GM23338 (cell line): ENCODE data around the gene ERVH48-1.
"Not testable (repeated sequence)": the region's sequence is repeated elsewhere in the genome, so short reads cannot be mapped to it uniquely, and the experiment has no call there.

Experiments
- CREB1 ChIP-seq: fragments of 250-450 bp; sonication (Bioruptor Pico); IDR thresholded peaks from 2 replicates; pipeline ENCODE4 v1.5.0; 2020; ENCODE audit warnings: low read depth, mild to moderate bottlenecking, moderate library complexity
- CTCF ChIP-seq, 2 experiments: fragments of 200-600 bp in 1 of 2; sonication (generic) in 1 of 2; conservative IDR thresholded peaks; 2 replicates each; pipeline versions ENCODE4 v1.5.1 to v1.6.1; 2016 to 2017; ENCODE audit warnings: antibody characterized with exemption in 2 of 2, low read depth in 2 of 2, mild to moderate bottlenecking in 2 of 2, moderate library complexity in 1 of 2
- ETS1 ChIP-seq: IDR thresholded peaks from 2 replicates; pipeline ENCODE4 v1.6.1; 2016; ENCODE audit warnings: antibody characterized with exemption
- EZH2 ChIP-seq: fragments of 200-600 bp; sonication (generic); IDR thresholded peaks from one replicate; pipeline ENCODE4 v1.8.0; 2017; ENCODE audit warnings: antibody characterized with exemption, mild to moderate bottlenecking, low read depth; ENCODE audit not compliant: unreplicated experiment
- EZH2phosphoT487 ChIP-seq: fragments of 200-600 bp; sonication (generic); IDR thresholded peaks from one replicate; pipeline ENCODE4 v1.8.1; 2018; ENCODE audit warnings: antibody characterized with exemption; ENCODE audit not compliant: unreplicated experiment
- JUNB ChIP-seq: IDR thresholded peaks from one replicate; pipeline ENCODE4 v1.6.1; 2016; ENCODE audit warnings: antibody characterized with exemption; ENCODE audit not compliant: unreplicated experiment
- POLR2AphosphoS5 ChIP-seq: IDR thresholded peaks from 2 replicates; pipeline ENCODE4 v1.6.1; 2016; ENCODE audit warnings: antibody characterized with exemption, low read depth
- REST ChIP-seq: IDR thresholded peaks from one replicate; pipeline ENCODE4 v1.6.1; 2018; ENCODE audit warnings: antibody characterized with exemption; ENCODE audit not compliant: unreplicated experiment
- STAT1 ChIP-seq: IDR thresholded peaks from one replicate; pipeline ENCODE4 v1.6.1; 2016; ENCODE audit warnings: antibody characterized with exemption; ENCODE audit not compliant: unreplicated experiment
- ZNF114 ChIP-seq: fragments of 250-450 bp; sonication (Bioruptor Pico); IDR thresholded peaks from 2 replicates; pipeline ENCODE4 v1.5.0; 2020; ENCODE audit warnings: mild to moderate bottlenecking, moderate library complexity
- ZNF331 ChIP-seq: fragments of 250-450 bp; sonication (Bioruptor Pico); IDR thresholded peaks from 2 replicates; pipeline ENCODE4 v1.5.0; 2020; ENCODE audit warnings: low read depth, mild to moderate bottlenecking, moderate library complexity
- TF ChIP-seq, protein P1 (sequence below): fragments of 250-450 bp; sonication (Bioruptor Pico); IDR thresholded peaks from 2 replicates; pipeline ENCODE4 v1.5.0; 2020; ENCODE audit warnings: mild to moderate bottlenecking, moderate library complexity

GRCh38 chr21:42933137-42933970, 7.9 kb upstream of the ERVH48-1 start:
- not testable (repeated sequence) for TF ChIP-seq CTCF (conservative IDR thresholded peaks at IDR 0.05; ENCODE audit: low read depth in 2 of 2); ZNF114; STAT1; POLR2AphosphoS5; EZH2phosphoT487; CREB1 (CRISPR knock-in tag); REST; EZH2; ZNF331 (CRISPR knock-in tag); JUNB; ETS1
- TF ChIP-seq, protein P1, sequence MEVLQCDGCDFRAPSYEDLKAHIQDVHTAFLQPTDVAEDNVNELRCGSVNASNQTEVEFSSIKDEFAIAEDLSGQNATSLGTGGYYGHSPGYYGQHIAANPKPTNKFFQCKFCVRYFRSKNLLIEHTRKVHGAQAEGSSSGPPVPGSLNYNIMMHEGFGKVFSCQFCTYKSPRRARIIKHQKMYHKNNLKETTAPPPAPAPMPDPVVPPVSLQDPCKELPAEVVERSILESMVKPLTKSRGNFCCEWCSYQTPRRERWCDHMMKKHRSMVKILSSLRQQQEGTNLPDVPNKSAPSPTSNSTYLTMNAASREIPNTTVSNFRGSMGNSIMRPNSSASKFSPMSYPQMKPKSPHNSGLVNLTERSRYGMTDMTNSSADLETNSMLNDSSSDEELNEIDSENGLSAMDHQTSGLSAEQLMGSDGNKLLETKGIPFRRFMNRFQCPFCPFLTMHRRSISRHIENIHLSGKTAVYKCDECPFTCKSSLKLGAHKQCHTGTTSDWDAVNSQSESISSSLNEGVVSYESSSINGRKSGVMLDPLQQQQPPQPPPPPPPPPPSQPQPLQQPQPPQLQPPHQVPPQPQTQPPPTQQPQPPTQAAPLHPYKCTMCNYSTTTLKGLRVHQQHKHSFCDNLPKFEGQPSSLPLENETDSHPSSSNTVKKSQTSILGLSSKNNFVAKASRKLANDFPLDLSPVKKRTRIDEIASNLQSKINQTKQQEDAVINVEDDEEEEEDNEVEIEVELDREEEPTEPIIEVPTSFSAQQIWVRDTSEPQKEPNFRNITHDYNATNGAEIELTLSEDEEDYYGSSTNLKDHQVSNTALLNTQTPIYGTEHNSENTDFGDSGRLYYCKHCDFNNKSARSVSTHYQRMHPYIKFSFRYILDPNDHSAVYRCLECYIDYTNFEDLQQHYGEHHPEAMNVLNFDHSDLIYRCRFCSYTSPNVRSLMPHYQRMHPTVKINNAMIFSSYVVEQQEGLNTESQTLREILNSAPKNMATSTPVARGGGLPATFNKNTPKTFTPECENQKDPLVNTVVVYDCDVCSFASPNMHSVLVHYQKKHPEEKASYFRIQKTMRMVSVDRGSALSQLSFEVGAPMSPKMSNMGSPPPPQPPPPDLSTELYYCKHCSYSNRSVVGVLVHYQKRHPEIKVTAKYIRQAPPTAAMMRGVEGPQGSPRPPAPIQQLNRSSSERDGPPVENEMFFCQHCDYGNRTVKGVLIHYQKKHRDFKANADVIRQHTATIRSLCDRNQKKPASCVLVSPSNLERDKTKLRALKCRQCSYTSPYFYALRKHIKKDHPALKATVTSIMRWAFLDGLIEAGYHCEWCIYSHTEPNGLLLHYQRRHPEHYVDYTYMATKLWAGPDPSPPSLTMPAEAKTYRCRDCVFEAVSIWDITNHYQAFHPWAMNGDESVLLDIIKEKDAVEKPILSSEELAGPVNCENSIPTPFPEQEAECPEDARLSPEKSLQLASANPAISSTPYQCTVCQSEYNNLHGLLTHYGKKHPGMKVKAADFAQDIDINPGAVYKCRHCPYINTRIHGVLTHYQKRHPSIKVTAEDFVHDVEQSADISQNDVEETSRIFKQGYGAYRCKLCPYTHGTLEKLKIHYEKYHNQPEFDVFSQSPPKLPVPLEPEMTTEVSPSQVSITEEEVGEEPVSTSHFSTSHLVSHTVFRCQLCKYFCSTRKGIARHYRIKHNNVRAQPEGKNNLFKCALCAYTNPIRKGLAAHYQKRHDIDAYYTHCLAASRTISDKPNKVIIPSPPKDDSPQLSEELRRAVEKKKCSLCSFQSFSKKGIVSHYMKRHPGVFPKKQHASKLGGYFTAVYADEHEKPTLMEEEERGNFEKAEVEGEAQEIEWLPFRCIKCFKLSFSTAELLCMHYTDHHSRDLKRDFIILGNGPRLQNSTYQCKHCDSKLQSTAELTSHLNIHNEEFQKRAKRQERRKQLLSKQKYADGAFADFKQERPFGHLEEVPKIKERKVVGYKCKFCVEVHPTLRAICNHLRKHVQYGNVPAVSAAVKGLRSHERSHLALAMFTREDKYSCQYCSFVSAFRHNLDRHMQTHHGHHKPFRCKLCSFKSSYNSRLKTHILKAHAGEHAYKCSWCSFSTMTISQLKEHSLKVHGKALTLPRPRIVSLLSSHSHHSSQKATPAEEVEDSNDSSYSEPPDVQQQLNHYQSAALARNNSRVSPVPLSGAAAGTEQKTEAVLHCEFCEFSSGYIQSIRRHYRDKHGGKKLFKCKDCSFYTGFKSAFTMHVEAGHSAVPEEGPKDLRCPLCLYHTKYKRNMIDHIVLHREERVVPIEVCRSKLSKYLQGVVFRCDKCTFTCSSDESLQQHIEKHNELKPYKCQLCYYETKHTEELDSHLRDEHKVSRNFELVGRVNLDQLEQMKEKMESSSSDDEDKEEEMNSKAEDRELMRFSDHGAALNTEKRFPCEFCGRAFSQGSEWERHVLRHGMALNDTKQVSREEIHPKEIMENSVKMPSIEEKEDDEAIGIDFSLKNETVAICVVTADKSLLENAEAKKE, result not testable (repeated sequence)
